GM12878 (cell line): Measurements from ENCODE around the gene PEX26. TPM values are rescaled to one million over a fixed set of nuclear protein-coding genes. Genes with fewer than 3 reads are reported as not detected.

Source experiments
- ATAC-seq: fragments of 200-7000 bp; cut with Tn5 transposase; 3 replicates; pipeline ENCODE4 v1.9.1; 2020; ENCODE audit warnings: mild to moderate bottlenecking, moderate library complexity
- BruUV-seq: library from RNA; stranded (reverse); fragments of 400-500 nt; replicated peaks from 2 replicates; lab custom pipeline; 2021; lab: Mats Ljungman, UMichigan
- CTCF ChIA-PET: fragments of 300-600 bp; sonication (Branson Sonifier 250); formaldehyde crosslinking; extraction: SDS; loops from one replicate; lab custom pipeline; 2021; ENCODE audit warnings: inconsistent platforms; lab: Yijun Ruan, JAX
- POLR2A ChIA-PET: fragments of 350-600 bp; formaldehyde crosslinking; extraction: SDS; loops from one replicate; lab custom pipeline; 2021; ENCODE audit warnings: inconsistent platforms; lab: Charles Lee
- RAD21 ChIA-PET: fragments of 300-600 bp; sonication (Branson Sonifier 250); formaldehyde crosslinking; loops from one replicate; lab custom pipeline; 2023; ENCODE audit warnings: antibody characterized with exemption; ENCODE audit not compliant: unreplicated experiment; lab: Charles Lee
- SMC1A ChIA-PET: fragments of 300-600 bp; sonication (Branson Sonifier 250); formaldehyde crosslinking; loops from one replicate; lab custom pipeline; 2023; ENCODE audit not compliant: unreplicated experiment, uncharacterized antibody; lab: Charles Lee
- DNase-seq: peaks from one replicate; pipeline ENCODE4 v3.0.0-alpha.2; 2011; ENCODE audit warnings: low read depth, low spot score
- FAIRE-seq: peaks from 3 replicates; lab custom pipeline; 2011; peaks lifted over from hg19 to GRCh38; lab: Jason Lieb, UNC
- H2AFZ ChIP-seq: 2 replicates; pipeline ENCODE4 v1.6.0; 2011; ENCODE audit warnings: low read depth, low read length, control low read depth; ENCODE audit not compliant: control insufficient read depth
- H3K27ac ChIP-seq: 2 replicates; pipeline ENCODE4 v1.5.1; 2011; ENCODE audit warnings: control low read depth; ENCODE audit not compliant: control insufficient read depth, insufficient read depth
- H3K27me3 ChIP-seq, 2 experiments: replicated peaks in 1 of 2; 2 replicates each; pipeline versions ENCODE4 v1.6.0 to v1.6.1; 2011; ENCODE audit warnings: low read length in 1 of 2; ENCODE audit not compliant: control insufficient read depth in 2 of 2, insufficient read depth in 2 of 2
- H3K36me3 ChIP-seq, 2 experiments: 2 replicates each; pipeline ENCODE4 v1.5.1; 2011; ENCODE audit warnings: low read length in 1 of 2; ENCODE audit not compliant: control insufficient read depth in 2 of 2, insufficient read depth in 2 of 2
- H3K4me1 ChIP-seq: 2 replicates; pipeline ENCODE4 v1.6.1; 2011; ENCODE audit warnings: mild to moderate bottlenecking, low read length, moderate library complexity, mixed read lengths; ENCODE audit not compliant: control insufficient read depth, insufficient read depth
- H3K4me2 ChIP-seq: 2 replicates; pipeline ENCODE4 v1.6.0; 2011; ENCODE audit warnings: control low read depth; ENCODE audit not compliant: control insufficient read depth, insufficient read depth
- H3K4me3 ChIP-seq: fragments of 200-600 bp; sonication (generic); 2 replicates; pipeline ENCODE4 v1.5.1; 2016
- H3K79me2 ChIP-seq: 2 replicates; pipeline ENCODE4 v1.6.0; 2011; ENCODE audit warnings: low read length; ENCODE audit not compliant: control insufficient read depth, insufficient read depth
- H3K9ac ChIP-seq: 2 replicates; pipeline ENCODE4 v1.8.0; 2011; ENCODE audit warnings: low read length, control low read depth, mixed read lengths; ENCODE audit not compliant: control insufficient read depth, insufficient read depth
- H3K9me3 ChIP-seq: replicated peaks from 3 replicates; pipeline ENCODE4 v1.5.1; 2011; ENCODE audit warnings: mild to moderate bottlenecking, low read length; ENCODE audit not compliant: control insufficient read depth, insufficient read depth
- H4K20me1 ChIP-seq: 2 replicates; pipeline ENCODE4 v1.6.0; 2011; ENCODE audit not compliant: control insufficient read depth, insufficient read depth
- BACH1 ChIP-seq: fragments of 450-650 bp; IDR thresholded peaks from 2 replicates; pipeline ENCODE4 v1.6.1; 2017; ENCODE audit warnings: mild to moderate bottlenecking, borderline replicate concordance
- EGR1 ChIP-seq, 2 experiments: IDR thresholded peaks; 1 replicate in 1 of 2; 2 replicates in 1 of 2; pipeline ENCODE4 v1.6.1; 2011 to 2012; ENCODE audit warnings: low read depth in 2 of 2, low read length in 2 of 2, borderline replicate concordance in 1 of 2, mild to moderate bottlenecking in 1 of 2, moderate library complexity in 1 of 2
- FOS ChIP-seq: IDR thresholded peaks from 3 replicates; pipeline ENCODE4 v1.6.1; 2011; ENCODE audit warnings: borderline replicate concordance; ENCODE audit not compliant: insufficient read length; ENCODE audit errors: extremely low read depth
- KAT2A ChIP-seq: conservative IDR thresholded peaks from 2 replicates; pipeline ENCODE4 v1.6.1; 2011; ENCODE audit warnings: low read depth, low read length; ENCODE audit not compliant: control insufficient read depth
- LARP7 ChIP-seq: fragments of 450-650 bp; IDR thresholded peaks from 2 replicates; pipeline ENCODE4 v1.6.1; 2017; ENCODE audit warnings: mild to moderate bottlenecking
- SUPT20H ChIP-seq: IDR thresholded peaks from 2 replicates; pipeline ENCODE4 v1.6.1; 2011; ENCODE audit warnings: low read depth, mild to moderate bottlenecking, low read length, moderate library complexity, borderline replicate concordance; ENCODE audit not compliant: control insufficient read depth
- WGBS: methylation state at CpG from one replicate; pipeline ENCODE4 v1.1.6; 2016; ENCODE audit warnings: low lambda C conversion rate; ENCODE audit not compliant: insufficient replicate concordance, insufficient coverage; ENCODE audit errors: missing lambda C conversion rate; 5-methylcytosine and 5-hydroxymethylcytosine counted together
- in situ Hi-C: fragments of 300-500 bp; cut with MboI; formaldehyde crosslinking; loops from 9 replicates; pipeline ENCODE4 v1.14.3; 2018; ENCODE audit warnings: mixed read lengths
- intact Hi-C: fragments of 100-400 bp; cut with micrococcal nuclease; formaldehyde crosslinking; loops from one replicate; pipeline ENCODE4 v1.14.2; 2022; ENCODE audit not compliant: unreplicated experiment
- polyA plus RNA-seq, 11 experiments: library from polyadenylated mRNA; depleted of rRNA in 4 of 11; unstranded in 6 of 11; stranded (reverse) in 5 of 11; fragments of >200 nt; fragmentation: Nextera tagmentation in 4 of 11; fragmentation: Illumina TruSeq in 1 of 11; extraction: Ambion mirVana in 4 of 11; extraction: Trizol in 1 of 11; gene quantifications; 1 replicate in 1 of 11; 2 replicates in 10 of 11; pipeline versions ENCODE4 v1.2.1 to v1.2.3, GENCODE V29; 2011 to 2016; ENCODE audit warnings: inconsistent platforms in 2 of 11, missing spikeins in 2 of 11, low read depth in 1 of 11
- total RNA-seq, 4 experiments: library from RNA; depleted of rRNA in 3 of 4; stranded (reverse); fragments of >200 nt in 3 of 4; fragmentation: Illumina TruSeq in 1 of 4; extraction: Trizol in 1 of 4; gene quantifications; 2 replicates each; pipeline versions ENCODE4 v1.2.1 to v1.2.3, GENCODE V29; 2013 to 2021
- TF ChIP-seq, protein P1 (sequence below): IDR thresholded peaks from 2 replicates; pipeline ENCODE4 v1.6.1; 2012; ENCODE audit warnings: improper control_type of control experiment, low read depth, low read length; ENCODE audit not compliant: insufficient replicate concordance
- TF ChIP-seq, protein P2 (sequence below): fragments of 450-650 bp; IDR thresholded peaks from 2 replicates; pipeline ENCODE4 v1.6.1; 2017; ENCODE audit warnings: antibody characterized with exemption, mild to moderate bottlenecking, moderate library complexity
- TF ChIP-seq, protein P3 (sequence below): fragments of 450-650 bp; IDR thresholded peaks from 2 replicates; pipeline ENCODE4 v1.6.1; 2017; ENCODE audit warnings: mild to moderate bottlenecking, low read depth, inconsistent platforms; ENCODE audit not compliant: poor library complexity, severe bottlenecking

PEX26 gene
- total and polyA plus RNA-seq, 10 of the 15 experiments (the other 5 are each of a cell fraction or from before 2014, with no cell fraction given): 0.79 to 50.8 (median 22.4) TPM

DNA sequence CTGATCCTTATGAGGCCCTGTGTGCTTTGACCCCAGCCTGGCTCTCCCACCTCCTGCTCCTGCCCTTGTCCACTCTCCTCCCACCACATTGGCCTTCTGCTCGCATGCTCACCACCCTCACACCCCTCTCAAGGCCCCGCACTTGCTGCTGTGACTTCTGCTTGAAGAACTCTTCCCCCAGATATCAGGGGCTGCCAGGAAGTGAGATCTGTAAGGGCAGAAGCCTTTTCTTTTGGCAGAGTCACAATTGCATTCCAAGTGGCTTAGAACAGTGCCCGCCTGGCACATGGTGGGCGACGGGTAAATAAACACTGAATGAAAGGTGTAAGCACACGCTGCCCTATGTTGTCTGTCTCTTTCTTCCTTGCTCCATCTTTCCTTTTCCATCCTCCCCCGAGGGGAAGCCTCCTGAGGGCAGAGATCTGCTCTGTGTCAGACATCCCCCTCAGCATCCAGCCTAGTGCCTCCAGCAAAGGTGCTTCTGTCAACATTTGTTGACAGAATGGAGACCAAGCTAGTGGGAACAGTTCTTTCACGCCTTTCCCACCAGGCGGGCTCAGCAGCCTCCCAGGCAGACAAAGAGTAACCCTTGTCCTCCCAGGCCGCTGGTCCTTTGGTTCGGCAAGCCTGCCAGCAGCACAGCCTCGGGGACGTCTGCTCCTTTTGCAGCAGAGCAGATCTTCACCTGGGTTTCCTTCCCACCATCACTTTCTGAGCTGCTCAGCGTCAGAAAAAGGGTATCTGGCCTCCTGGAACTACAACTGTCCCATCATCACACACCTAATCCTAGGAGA is 10.0 kb upstream of the PEX26 start (continued):
- no peak for TF ChIP-seq SUPT20H
- TF ChIP-seq BACH1: no peak
- TF ChIP-seq LARP7: no peak
- TF ChIP-seq, protein P1, sequence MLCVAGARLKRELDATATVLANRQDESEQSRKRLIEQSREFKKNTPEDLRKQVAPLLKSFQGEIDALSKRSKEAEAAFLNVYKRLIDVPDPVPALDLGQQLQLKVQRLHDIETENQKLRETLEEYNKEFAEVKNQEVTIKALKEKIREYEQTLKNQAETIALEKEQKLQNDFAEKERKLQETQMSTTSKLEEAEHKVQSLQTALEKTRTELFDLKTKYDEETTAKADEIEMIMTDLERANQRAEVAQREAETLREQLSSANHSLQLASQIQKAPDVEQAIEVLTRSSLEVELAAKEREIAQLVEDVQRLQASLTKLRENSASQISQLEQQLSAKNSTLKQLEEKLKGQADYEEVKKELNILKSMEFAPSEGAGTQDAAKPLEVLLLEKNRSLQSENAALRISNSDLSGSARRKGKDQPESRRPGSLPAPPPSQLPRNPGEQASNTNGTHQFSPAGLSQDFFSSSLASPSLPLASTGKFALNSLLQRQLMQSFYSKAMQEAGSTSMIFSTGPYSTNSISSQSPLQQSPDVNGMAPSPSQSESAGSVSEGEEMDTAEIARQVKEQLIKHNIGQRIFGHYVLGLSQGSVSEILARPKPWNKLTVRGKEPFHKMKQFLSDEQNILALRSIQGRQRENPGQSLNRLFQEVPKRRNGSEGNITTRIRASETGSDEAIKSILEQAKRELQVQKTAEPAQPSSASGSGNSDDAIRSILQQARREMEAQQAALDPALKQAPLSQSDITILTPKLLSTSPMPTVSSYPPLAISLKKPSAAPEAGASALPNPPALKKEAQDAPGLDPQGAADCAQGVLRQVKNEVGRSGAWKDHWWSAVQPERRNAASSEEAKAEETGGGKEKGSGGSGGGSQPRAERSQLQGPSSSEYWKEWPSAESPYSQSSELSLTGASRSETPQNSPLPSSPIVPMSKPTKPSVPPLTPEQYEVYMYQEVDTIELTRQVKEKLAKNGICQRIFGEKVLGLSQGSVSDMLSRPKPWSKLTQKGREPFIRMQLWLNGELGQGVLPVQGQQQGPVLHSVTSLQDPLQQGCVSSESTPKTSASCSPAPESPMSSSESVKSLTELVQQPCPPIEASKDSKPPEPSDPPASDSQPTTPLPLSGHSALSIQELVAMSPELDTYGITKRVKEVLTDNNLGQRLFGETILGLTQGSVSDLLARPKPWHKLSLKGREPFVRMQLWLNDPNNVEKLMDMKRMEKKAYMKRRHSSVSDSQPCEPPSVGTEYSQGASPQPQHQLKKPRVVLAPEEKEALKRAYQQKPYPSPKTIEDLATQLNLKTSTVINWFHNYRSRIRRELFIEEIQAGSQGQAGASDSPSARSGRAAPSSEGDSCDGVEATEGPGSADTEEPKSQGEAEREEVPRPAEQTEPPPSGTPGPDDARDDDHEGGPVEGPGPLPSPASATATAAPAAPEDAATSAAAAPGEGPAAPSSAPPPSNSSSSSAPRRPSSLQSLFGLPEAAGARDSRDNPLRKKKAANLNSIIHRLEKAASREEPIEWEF: no peak

DNA sequence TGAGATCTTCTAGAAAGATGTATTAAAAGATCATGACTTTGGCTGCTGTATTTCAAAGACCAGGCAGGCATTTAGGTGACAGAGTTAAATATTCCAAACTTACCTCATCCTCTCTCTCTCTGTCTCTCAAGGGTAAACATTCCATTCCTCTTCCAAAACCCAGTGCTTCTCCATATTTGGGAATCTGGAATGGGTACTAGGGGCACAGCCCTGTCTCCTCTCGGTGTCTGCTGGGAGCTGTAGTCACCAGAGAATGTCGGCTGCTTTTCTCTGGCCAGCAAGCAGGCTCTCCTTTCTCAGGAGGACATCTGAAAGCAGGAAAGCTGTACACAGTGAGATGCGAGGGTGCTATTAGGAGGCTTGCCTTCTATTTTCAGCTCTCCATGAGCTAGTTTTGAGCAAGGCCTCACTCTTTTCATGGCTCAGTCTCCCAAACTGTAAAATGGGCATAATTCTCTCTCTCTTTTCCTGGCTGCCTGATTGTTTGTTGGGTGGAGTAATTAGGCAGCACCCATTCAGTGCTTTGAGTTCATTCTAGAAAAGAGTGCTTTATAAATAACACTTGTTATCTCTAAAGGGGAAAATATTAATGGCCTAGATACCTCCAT is 9.3 kb upstream of the PEX26 start:
- intact Hi-C loops (loop anchor here (5.0 kb wide), 1 partner anchor 41 kb away; no protein-coding TSS in a partner anchor), in situ Hi-C loops (loop anchor here (5.0 kb wide), 1 partner anchor 236 kb away; no protein-coding TSS in a partner anchor)
- Histone ChIP-seq H3K9ac (no peak overlapping the region), H3K27me3 (no peaks in the 10 kb centered on the region), H3K79me2 (no peaks in the 10 kb centered on the region), H3K4me3 (no peak overlapping the region), H3K4me1 (peaks cover 31% of the 10 kb centered on the region), H3K4me2 (no peak overlapping the region), H2AFZ (no peak overlapping the region), H3K36me3 (no peaks in the 10 kb centered on the region), H3K27ac (no peak overlapping the region), H4K20me1 (no peaks in the 10 kb centered on the region), H3K9me3 (no peaks in the 10 kb centered on the region)
- ChIA-PET CTCF (interaction anchor here (0.6 to 5.6 kb wide), 5 partner anchors 8 to 239 kb away, joined by 3 to 34 read pairs (median 4); partner anchors contain the start of gene PEX26), POLR2A (no interaction called here), RAD21 (interaction anchor here (0.7 kb wide), 1 partner anchor 53 kb away, joined by 3 read pairs; no protein-coding TSS in a partner anchor), SMC1A (interaction anchor here (0.7 to 10.0 kb wide), 5 partner anchors 9 to 238 kb away, joined by 4 to 98 read pairs (median 23); partner anchors contain the start of genes MICAL3 and PEX26)
- BruUV-seq: no TSS peak
- WGBS: 28% methylated on average over 3 of the region's 3 CpGs
- ATAC-seq (no peak), FAIRE-seq (no peak), DNase-seq (no peak)
- TF ChIP-seq FOS (no peak), KAT2A (no peak), EGR1 (IDR thresholded peaks at IDR 0.05; ENCODE audit: borderline replicate concordance in 1 of 2, low read depth in 2 of 2, low read length in 2 of 2) (no peak)
- TF ChIP-seq, protein P2, sequence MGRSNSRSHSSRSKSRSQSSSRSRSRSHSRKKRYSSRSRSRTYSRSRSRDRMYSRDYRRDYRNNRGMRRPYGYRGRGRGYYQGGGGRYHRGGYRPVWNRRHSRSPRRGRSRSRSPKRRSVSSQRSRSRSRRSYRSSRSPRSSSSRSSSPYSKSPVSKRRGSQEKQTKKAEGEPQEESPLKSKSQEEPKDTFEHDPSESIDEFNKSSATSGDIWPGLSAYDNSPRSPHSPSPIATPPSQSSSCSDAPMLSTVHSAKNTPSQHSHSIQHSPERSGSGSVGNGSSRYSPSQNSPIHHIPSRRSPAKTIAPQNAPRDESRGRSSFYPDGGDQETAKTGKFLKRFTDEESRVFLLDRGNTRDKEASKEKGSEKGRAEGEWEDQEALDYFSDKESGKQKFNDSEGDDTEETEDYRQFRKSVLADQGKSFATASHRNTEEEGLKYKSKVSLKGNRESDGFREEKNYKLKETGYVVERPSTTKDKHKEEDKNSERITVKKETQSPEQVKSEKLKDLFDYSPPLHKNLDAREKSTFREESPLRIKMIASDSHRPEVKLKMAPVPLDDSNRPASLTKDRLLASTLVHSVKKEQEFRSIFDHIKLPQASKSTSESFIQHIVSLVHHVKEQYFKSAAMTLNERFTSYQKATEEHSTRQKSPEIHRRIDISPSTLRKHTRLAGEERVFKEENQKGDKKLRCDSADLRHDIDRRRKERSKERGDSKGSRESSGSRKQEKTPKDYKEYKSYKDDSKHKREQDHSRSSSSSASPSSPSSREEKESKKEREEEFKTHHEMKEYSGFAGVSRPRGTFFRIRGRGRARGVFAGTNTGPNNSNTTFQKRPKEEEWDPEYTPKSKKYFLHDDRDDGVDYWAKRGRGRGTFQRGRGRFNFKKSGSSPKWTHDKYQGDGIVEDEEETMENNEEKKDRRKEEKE: no peak
- TF ChIP-seq, protein P3, sequence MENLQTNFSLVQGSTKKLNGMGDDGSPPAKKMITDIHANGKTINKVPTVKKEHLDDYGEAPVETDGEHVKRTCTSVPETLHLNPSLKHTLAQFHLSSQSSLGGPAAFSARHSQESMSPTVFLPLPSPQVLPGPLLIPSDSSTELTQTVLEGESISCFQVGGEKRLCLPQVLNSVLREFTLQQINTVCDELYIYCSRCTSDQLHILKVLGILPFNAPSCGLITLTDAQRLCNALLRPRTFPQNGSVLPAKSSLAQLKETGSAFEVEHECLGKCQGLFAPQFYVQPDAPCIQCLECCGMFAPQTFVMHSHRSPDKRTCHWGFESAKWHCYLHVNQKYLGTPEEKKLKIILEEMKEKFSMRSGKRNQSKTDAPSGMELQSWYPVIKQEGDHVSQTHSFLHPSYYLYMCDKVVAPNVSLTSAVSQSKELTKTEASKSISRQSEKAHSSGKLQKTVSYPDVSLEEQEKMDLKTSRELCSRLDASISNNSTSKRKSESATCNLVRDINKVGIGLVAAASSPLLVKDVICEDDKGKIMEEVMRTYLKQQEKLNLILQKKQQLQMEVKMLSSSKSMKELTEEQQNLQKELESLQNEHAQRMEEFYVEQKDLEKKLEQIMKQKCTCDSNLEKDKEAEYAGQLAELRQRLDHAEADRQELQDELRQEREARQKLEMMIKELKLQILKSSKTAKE: no peak
